ENCODE data around the gene MAP4K5. TPM values are rescaled to one million over a fixed set of nuclear protein-coding genes. Genes with fewer than 3 reads are reported as not detected.

MAP4K5 gene
- total RNA-seq, 1 experiment from 2014 or later = 33.1 TPM

DNA sequence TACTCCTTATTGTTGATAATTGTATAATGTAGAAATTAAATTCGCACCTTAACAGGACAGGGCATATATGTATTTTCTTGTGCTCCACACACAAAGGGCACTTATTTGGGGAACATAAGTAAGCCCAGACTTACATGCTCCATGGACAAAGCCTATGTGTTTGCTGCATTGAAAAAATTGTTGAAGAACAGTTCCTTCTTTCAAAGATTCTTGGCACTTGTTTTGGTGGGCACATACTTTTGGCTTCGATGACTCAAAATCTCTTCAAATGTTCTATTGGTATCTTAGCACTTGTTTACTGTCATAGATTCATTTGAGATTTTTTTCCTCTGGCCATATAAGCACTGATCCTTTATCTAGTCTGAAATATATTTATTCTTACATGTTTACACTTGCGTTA, 1.4 kb upstream of the MAP4K5 start:
- in situ Hi-C loops (cut with HindIII; ENCODE audit: low pct_unique_long_range_greater_than_20kb, low sequenced_read_pairs) (no loop called here), intact Hi-C loops (cut with micrococcal nuclease; ENCODE audit: unreplicated experiment) (loop anchor here (2.0 to 5.0 kb wide), 2 partner anchors 137 to 213 kb away; partner anchors contain the start of gene CDKL1)
- Histone ChIP-seq H3K4me3 (ENCODE audit: low read depth in 2 of 2, low read length in 2 of 2) (no peak overlapping the region), H3K9me3 (ENCODE audit: control insufficient read depth, insufficient read depth, low read depth, low read length) (no peaks in the 10 kb centered on the region), H3K4me1 (ENCODE audit: control insufficient read depth, insufficient read depth, low read length) (peaks cover 8% of the 10 kb centered on the region; the same call in 1 of the 2 replicates), H3K27ac (ENCODE audit: low read length) (no peak overlapping the region), H3K36me3 (ENCODE audit: control insufficient read depth, insufficient read depth, low read length) (no peaks in the 10 kb centered on the region), H3K27me3 (ENCODE audit: control insufficient read depth, insufficient read depth, low read length) (no peaks in the 10 kb centered on the region)
- ChIA-PET CTCF (no interaction called here), POLR2A (no interaction called here)
- TF ChIP-seq SIN3A (IDR thresholded peaks at IDR 0.05; ENCODE audit: borderline replicate concordance, insufficient read depth, low read depth, low read length) (no peak), TCF7L2 (IDR thresholded peaks at IDR 0.05; ENCODE audit: low read depth, low read length) (no peak), POLR2AphosphoS5 (IDR thresholded peaks at IDR 0.05; ENCODE audit: low read depth, low read length) (no peak)
- TF ChIP-seq, protein P1, sequence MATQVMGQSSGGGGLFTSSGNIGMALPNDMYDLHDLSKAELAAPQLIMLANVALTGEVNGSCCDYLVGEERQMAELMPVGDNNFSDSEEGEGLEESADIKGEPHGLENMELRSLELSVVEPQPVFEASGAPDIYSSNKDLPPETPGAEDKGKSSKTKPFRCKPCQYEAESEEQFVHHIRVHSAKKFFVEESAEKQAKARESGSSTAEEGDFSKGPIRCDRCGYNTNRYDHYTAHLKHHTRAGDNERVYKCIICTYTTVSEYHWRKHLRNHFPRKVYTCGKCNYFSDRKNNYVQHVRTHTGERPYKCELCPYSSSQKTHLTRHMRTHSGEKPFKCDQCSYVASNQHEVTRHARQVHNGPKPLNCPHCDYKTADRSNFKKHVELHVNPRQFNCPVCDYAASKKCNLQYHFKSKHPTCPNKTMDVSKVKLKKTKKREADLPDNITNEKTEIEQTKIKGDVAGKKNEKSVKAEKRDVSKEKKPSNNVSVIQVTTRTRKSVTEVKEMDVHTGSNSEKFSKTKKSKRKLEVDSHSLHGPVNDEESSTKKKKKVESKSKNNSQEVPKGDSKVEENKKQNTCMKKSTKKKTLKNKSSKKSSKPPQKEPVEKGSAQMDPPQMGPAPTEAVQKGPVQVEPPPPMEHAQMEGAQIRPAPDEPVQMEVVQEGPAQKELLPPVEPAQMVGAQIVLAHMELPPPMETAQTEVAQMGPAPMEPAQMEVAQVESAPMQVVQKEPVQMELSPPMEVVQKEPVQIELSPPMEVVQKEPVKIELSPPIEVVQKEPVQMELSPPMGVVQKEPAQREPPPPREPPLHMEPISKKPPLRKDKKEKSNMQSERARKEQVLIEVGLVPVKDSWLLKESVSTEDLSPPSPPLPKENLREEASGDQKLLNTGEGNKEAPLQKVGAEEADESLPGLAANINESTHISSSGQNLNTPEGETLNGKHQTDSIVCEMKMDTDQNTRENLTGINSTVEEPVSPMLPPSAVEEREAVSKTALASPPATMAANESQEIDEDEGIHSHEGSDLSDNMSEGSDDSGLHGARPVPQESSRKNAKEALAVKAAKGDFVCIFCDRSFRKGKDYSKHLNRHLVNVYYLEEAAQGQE (IDR thresholded peaks at IDR 0.05; ENCODE audit: insufficient read depth in 1 of 2, low read depth in 2 of 2, low read length in 1 of 2) = no peak
- TF ChIP-seq, protein P2, sequence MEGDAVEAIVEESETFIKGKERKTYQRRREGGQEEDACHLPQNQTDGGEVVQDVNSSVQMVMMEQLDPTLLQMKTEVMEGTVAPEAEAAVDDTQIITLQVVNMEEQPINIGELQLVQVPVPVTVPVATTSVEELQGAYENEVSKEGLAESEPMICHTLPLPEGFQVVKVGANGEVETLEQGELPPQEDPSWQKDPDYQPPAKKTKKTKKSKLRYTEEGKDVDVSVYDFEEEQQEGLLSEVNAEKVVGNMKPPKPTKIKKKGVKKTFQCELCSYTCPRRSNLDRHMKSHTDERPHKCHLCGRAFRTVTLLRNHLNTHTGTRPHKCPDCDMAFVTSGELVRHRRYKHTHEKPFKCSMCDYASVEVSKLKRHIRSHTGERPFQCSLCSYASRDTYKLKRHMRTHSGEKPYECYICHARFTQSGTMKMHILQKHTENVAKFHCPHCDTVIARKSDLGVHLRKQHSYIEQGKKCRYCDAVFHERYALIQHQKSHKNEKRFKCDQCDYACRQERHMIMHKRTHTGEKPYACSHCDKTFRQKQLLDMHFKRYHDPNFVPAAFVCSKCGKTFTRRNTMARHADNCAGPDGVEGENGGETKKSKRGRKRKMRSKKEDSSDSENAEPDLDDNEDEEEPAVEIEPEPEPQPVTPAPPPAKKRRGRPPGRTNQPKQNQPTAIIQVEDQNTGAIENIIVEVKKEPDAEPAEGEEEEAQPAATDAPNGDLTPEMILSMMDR (IDR thresholded peaks at IDR 0.05) = no peak
- ATAC-seq (no peak), DNase-seq (ENCODE audit: low read depth, low spot score) (no peak)
- BruUV-seq (replicated peaks) = no TSS peak

DNA sequence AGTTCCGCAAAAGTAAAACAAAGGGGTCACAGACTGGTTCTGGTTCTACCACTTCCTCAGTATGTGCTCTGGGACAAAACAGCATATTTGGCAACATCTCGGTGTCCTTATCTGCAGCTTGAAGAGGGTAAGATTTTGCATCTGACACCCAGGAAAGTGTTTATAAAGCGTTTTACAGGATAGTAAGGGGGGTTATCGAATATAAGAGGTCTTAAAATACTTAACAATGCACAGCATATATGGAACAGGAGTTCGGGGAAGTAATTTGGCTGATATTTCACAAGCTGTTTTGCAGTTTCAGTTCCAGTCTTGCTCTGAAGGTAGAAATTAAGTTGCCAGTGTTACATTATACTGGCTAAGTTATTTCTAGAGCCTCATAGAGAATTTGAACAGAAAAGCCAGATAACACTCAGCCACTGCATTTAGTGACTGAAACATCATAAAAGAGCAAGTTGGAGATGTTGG, 904 bp upstream of the MAP4K5 start:
- DNase-seq (ENCODE audit: low read depth, low spot score) (no peak), ATAC-seq (no peak)
- TF ChIP-seq POLR2AphosphoS5 (IDR thresholded peaks at IDR 0.05; ENCODE audit: low read depth, low read length) = no peak
- TF ChIP-seq, protein P2 (IDR thresholded peaks at IDR 0.05) = no peak
- Histone ChIP-seq H3K27ac (ENCODE audit: low read length) (peak overlapping the region; percentile 42; the same call in 1 of the 2 replicates), H3K36me3 (ENCODE audit: control insufficient read depth, insufficient read depth, low read length) (no peaks in the 10 kb centered on the region), H3K4me1 (ENCODE audit: control insufficient read depth, insufficient read depth, low read length) (peaks cover 8% of the 10 kb centered on the region; the same call in 1 of the 2 replicates), H3K9me3 (ENCODE audit: control insufficient read depth, insufficient read depth, low read depth, low read length) (no peaks in the 10 kb centered on the region), H3K27me3 (ENCODE audit: control insufficient read depth, insufficient read depth, low read length) (no peaks in the 10 kb centered on the region), H3K4me3 (ENCODE audit: low read depth in 2 of 2, low read length in 2 of 2) (peak overlapping the region; percentile 68 to 75)
- in situ Hi-C loops (cut with HindIII; ENCODE audit: low pct_unique_long_range_greater_than_20kb, low sequenced_read_pairs) (no loop called here), intact Hi-C loops (cut with micrococcal nuclease; ENCODE audit: unreplicated experiment) (loop anchor here (2.0 to 5.0 kb wide), 2 partner anchors 136 to 212 kb away; partner anchors contain the start of gene CDKL1)
- POLR2A ChIA-PET = no interaction called here
- BruUV-seq (replicated peaks) = no TSS peak
- CTCF ChIA-PET = interaction anchor here (0.7 kb wide), 1 partner anchor 212 kb away, joined by 3 read pairs; no protein-coding TSS in a partner anchor

Data from Panc1 (cell line).